HepG2 (cell line): Measurements from ENCODE around the gene GLIS1. TPM values are rescaled to one million over a fixed set of nuclear protein-coding genes. Genes with fewer than 3 reads are reported as not detected.
A peak's percentile ranks its signal among the peaks of the same experiment; 100 is the strongest.

Experiments
- ATAC-seq: fragments of 200-7000 bp; cut with Tn5 transposase; 3 replicates; pipeline ENCODE4 v1.9.1; 2020; ENCODE audit warnings: mild to moderate bottlenecking, moderate library complexity
- BruUV-seq: library from RNA; stranded (reverse); fragments of 400-500 nt; replicated peaks from 2 replicates; lab custom pipeline; 2021; lab: Mats Ljungman, UMichigan
- CTCF ChIA-PET: fragments of 300-600 bp; formaldehyde crosslinking; extraction: SDS; loops from one replicate; lab custom pipeline; 2021; ENCODE audit warnings: low total read pairs, inconsistent platforms, low intra/inter-chr PET ratio; lab: Yijun Ruan, JAX
- POLR2A ChIA-PET: fragments of 350-600 bp; sonication (Branson Sonifier 250); formaldehyde crosslinking; loops from one replicate; lab custom pipeline; 2020; ENCODE audit warnings: antibody characterized with exemption, inconsistent platforms; lab: Yijun Ruan, JAX
- DNase-seq: peaks from one replicate; pipeline ENCODE4 v3.0.0-alpha.2; 2015; ENCODE audit warnings: low spot score
- FAIRE-seq: peaks from 3 replicates; lab custom pipeline; 2011; peaks lifted over from hg19 to GRCh38; lab: Jason Lieb, UNC
- H2AFZ ChIP-seq: one replicate; pipeline ENCODE4 v1.6.1; 2011; ENCODE audit warnings: low read length, inconsistent platforms
- H3K27ac ChIP-seq: fragments of 300-600 bp; 3 replicates; pipeline ENCODE4 v1.8.0; 2011; ENCODE audit warnings: mixed run types, mild to moderate bottlenecking, mixed read lengths, low read length, inconsistent platforms; ENCODE audit not compliant: insufficient read depth; ENCODE audit errors: extremely low read length
- H3K27me3 ChIP-seq, 2 experiments: fragments of 200-600 bp in 1 of 2; 2 replicates in 1 of 2; 3 replicates in 1 of 2; pipeline versions ENCODE4 v1.6.0 to v1.8.0; 2011; ENCODE audit warnings: low read length in 2 of 2, mild to moderate bottlenecking in 2 of 2, moderate library complexity in 2 of 2, inconsistent platforms in 1 of 2; ENCODE audit not compliant: insufficient read depth in 2 of 2, control insufficient read depth in 1 of 2
- H3K36me3 ChIP-seq, 2 experiments: fragments of 200-600 bp in 1 of 2; replicated peaks in 1 of 2; 2 replicates in 1 of 2; 3 replicates in 1 of 2; pipeline versions ENCODE4 v1.5.1 to v1.8.0; 2011; ENCODE audit warnings: low read length in 2 of 2, inconsistent platforms in 1 of 2; ENCODE audit not compliant: insufficient read depth in 2 of 2, control insufficient read depth in 1 of 2
- H3K4me1 ChIP-seq: 2 replicates; pipeline ENCODE4 v1.5.1; 2012; ENCODE audit warnings: low read length, inconsistent platforms; ENCODE audit not compliant: insufficient read depth
- H3K4me2 ChIP-seq: 2 replicates; pipeline ENCODE4 v1.6.0; 2011; ENCODE audit warnings: low read depth, low read length, inconsistent platforms
- H3K4me3 ChIP-seq, 3 experiments: fragments of 200-600 bp in 1 of 3; sonication (generic), shearing (Covaris generic) in 1 of 3; replicated peaks in 1 of 3; 2 replicates each; pipeline ENCODE4 v1.5.1; 2011 to 2016; ENCODE audit warnings: low read length in 3 of 3, inconsistent platforms in 2 of 3, low read depth in 2 of 3, mild to moderate bottlenecking in 2 of 3, control low read depth in 1 of 3, mixed read lengths in 1 of 3; ENCODE audit not compliant: insufficient read depth in 1 of 3
- H3K79me2 ChIP-seq: one replicate; pipeline ENCODE4 v1.6.1; 2011; ENCODE audit warnings: low read length, inconsistent platforms; ENCODE audit not compliant: insufficient read depth
- H3K9ac ChIP-seq: 2 replicates; pipeline ENCODE4 v1.6.0; 2011; ENCODE audit warnings: mild to moderate bottlenecking, low read depth, low read length, inconsistent platforms; ENCODE audit not compliant: insufficient read depth
- H3K9me3 ChIP-seq: 2 replicates; pipeline ENCODE4 v1.5.1; 2012; ENCODE audit warnings: mild to moderate bottlenecking, low read length
- H4K20me1 ChIP-seq: 2 replicates; pipeline ENCODE4 v1.6.0; 2011; ENCODE audit warnings: inconsistent platforms, mild to moderate bottlenecking, low read length, moderate library complexity; ENCODE audit not compliant: insufficient read depth
- BCL6 ChIP-seq: IDR thresholded peaks from 2 replicates; pipeline ENCODE4 v1.6.1; 2016; ENCODE audit warnings: missing genetic modification reagents, missing compliant biosample characterization
- RELA ChIP-seq: sonication (generic); formaldehyde crosslinking; IDR thresholded peaks from 2 replicates; pipeline ENCODE4 v1.4.0; 2020; ENCODE audit warnings: missing genetic modification reagents
- RFX1 ChIP-seq: fragments of 450-650 bp; IDR thresholded peaks from 2 replicates; pipeline ENCODE4 v1.6.1; 2017
- SMARCE1 ChIP-seq: fragments of 450-650 bp; IDR thresholded peaks from 2 replicates; pipeline ENCODE4 v1.6.1; 2017; ENCODE audit warnings: borderline replicate concordance
- TBL1XR1 ChIP-seq: fragments of 150-350 bp; IDR thresholded peaks from 2 replicates; pipeline ENCODE4 v1.6.1; 2014; ENCODE audit warnings: borderline replicate concordance, low read length; ENCODE audit not compliant: partially characterized antibody
- TCF7L2 ChIP-seq: IDR thresholded peaks from 2 replicates; pipeline ENCODE4 v1.6.1; 2011; ENCODE audit warnings: mild to moderate bottlenecking, low read depth, low read length, moderate library complexity
- ZNF12 ChIP-seq: sonication (generic); formaldehyde crosslinking; IDR thresholded peaks from 2 replicates; pipeline ENCODE4 v1.5.0; 2020; ENCODE audit warnings: missing genetic modification reagents
- ZNF556 ChIP-seq: sonication (generic); formaldehyde crosslinking; IDR thresholded peaks from 2 replicates; pipeline ENCODE4 v1.4.0; 2020; ENCODE audit warnings: mild to moderate bottlenecking, missing genetic modification reagents, borderline replicate concordance
- ZNF768 ChIP-seq: sonication (generic); formaldehyde crosslinking; IDR thresholded peaks from 2 replicates; pipeline ENCODE4 v1.4.0; 2020; ENCODE audit warnings: missing genetic modification reagents
- WGBS: methylation state at CpG from one replicate; pipeline ENCODE4 v1.1.6; 2017; ENCODE audit warnings: low lambda C conversion rate; 5-methylcytosine and 5-hydroxymethylcytosine counted together
- in situ Hi-C: cut with HindIII; loops from 2 replicates; pipeline ENCODE4 v1.10.0; 2017; ENCODE audit warnings: low pct_unique_long_range_greater_than_20kb; ENCODE audit not compliant: extremely low pct_ligation_motif_present
- intact Hi-C: fragments of 100-400 bp; cut with micrococcal nuclease; formaldehyde crosslinking; loops from one replicate; pipeline ENCODE4 v1.10.0; 2022; ENCODE audit not compliant: unreplicated experiment
- polyA plus RNA-seq, 8 experiments: library from polyadenylated mRNA; depleted of rRNA in 3 of 8; stranded (reverse) in 7 of 8; unstranded in 1 of 8; fragments of >200 nt; fragmentation: Illumina TruSeq in 4 of 8; extraction: Trizol in 4 of 8; gene quantifications; 2 replicates each; pipeline versions ENCODE4 v1.2.1 to v1.2.3, GENCODE V29; 2011 to 2016; ENCODE audit warnings: low read depth in 4 of 8, missing spikeins in 1 of 8, mixed read lengths in 1 of 8; ENCODE audit not compliant: insufficient read depth in 1 of 8
- total RNA-seq, 5 experiments: library from RNA; depleted of rRNA; stranded (reverse); fragments of >200 nt; fragmentation: Illumina TruSeq; extraction: Trizol; gene quantifications; 2 replicates each; pipeline ENCODE4 v1.2.3, GENCODE V29; 2016; ENCODE audit warnings: low read depth in 1 of 5
- TF ChIP-seq, protein P1 (sequence below): sonication (generic); formaldehyde crosslinking; IDR thresholded peaks from 2 replicates; pipeline ENCODE4 v1.5.1; 2020; ENCODE audit warnings: missing genetic modification reagents, mild to moderate bottlenecking, borderline replicate concordance
- TF ChIP-seq, protein P2 (sequence below): sonication (generic); formaldehyde crosslinking; IDR thresholded peaks from 2 replicates; pipeline ENCODE4 v1.8.0; 2022; ENCODE audit warnings: missing genetic modification reagents, low read depth, mild to moderate bottlenecking, borderline replicate concordance
- TF ChIP-seq, protein P3 (sequence below): sonication (generic); formaldehyde crosslinking; IDR thresholded peaks from 2 replicates; pipeline ENCODE4 v1.5.0; 2020; ENCODE audit warnings: mild to moderate bottlenecking, low read depth, missing genetic modification reagents, borderline replicate concordance

Gene GLIS1
- total and polyA plus RNA-seq, 2 of the 13 experiments (the other 11 are each of a cell fraction or from before 2014, with no cell fraction given): 0.03 TPM; not detected in 1

DNA sequence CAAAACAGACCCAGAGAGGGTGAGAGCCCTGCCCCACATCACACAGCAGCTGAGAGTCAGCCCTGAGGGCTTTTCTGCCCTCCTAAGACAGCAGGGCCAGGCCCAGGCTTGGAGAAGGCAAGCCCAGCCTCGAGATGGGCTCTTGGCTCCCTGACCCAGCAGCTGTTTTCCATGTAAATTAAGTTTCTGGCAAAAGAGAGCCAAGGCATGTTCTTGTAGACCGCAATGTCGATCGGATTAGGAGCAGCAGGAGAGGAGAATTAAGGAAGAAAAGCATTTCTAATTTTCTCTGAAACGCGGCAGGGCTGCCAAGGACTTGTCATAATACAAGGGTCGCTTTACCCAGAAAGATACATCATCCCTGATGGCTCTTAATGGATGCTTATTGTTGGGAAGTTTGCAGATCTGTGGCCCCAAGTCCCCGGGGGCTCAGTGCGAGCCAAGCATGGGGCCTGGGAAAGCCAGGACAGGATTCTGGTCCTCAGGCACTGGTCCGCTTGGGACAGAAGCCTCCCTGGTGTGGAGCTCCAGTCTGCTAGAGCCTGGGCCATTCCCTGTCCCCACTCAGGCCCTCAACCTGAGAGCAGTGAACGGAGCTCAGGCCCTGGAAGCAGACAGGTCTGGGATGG is 216.9 kb downstream of the GLIS1 start:
- Histone ChIP-seq H3K36me3 (no peaks in the 10 kb centered on the region), H3K27ac (no peak overlapping the region), H3K79me2 (no peaks in the 10 kb centered on the region), H3K4me1 (peaks cover 9% of the 10 kb centered on the region), H3K9me3 (no peaks in the 10 kb centered on the region), H3K27me3 (peaks cover 5 to 35% of the 10 kb centered on the region in 2 experiments), H3K4me2 (no peak overlapping the region), H4K20me1 (no peaks in the 10 kb centered on the region), H3K4me3 (no peak overlapping the region), H3K9ac (no peak overlapping the region), H2AFZ (no peak overlapping the region)
- TF ChIP-seq, protein P1, sequence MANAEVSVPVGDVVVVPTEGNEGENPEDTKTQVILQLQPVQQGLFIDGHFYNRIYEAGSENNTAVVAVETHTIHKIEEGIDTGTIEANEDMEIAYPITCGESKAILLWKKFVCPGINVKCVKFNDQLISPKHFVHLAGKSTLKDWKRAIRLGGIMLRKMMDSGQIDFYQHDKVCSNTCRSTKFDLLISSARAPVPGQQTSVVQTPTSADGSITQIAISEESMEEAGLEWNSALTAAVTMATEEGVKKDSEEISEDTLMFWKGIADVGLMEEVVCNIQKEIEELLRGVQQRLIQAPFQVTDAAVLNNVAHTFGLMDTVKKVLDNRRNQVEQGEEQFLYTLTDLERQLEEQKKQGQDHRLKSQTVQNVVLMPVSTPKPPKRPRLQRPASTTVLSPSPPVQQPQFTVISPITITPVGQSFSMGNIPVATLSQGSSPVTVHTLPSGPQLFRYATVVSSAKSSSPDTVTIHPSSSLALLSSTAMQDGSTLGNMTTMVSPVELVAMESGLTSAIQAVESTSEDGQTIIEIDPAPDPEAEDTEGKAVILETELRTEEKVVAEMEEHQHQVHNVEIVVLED (CRISPR knock-in tag): no peak
- peak; percentile 49; the same call in 1 of the 2 replicates for TF ChIP-seq ZNF768 (CRISPR knock-in tag)
- TF ChIP-seq, protein P2, sequence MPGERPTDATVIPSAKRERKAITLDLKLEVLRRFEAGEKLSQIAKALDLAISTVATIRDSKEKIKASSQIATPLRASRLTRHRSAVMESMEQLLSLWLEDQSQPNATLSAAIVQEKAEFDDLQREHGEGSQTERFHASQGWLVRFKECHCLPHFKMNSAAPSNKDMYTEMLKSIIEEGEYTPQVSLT (CRISPR knock-in tag): no peak
- in situ Hi-C loops: no loop called here
- 16% methylated on average over 7 of the region's 11 CpGs for WGBS
- no TSS peak for BruUV-seq
- intact Hi-C loops: no loop called here
- ChIA-PET POLR2A (no interaction called here), CTCF (no interaction called here)
- no peak for ATAC-seq
- FAIRE-seq: no peak
- no peak for DNase-seq

DNA sequence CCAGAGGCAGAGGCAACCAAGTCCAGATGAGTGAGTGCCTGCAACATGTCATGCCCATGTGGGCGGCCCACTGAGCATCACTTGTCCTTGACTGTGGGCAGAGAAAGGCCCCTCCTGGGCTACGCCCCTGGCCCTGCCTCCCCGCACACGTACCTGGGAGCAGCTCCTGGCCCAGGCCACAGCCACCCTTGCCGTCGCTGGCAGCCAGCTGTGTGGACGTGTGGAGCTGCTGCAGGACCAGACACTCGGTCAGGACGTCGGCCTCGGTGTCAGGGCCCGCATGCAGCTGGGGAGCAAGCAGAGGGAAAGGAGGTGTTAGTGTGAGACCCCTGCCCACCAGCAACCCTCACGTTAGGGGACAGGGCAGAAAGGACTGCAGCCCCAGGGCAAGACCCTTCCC is 218.5 kb downstream of the GLIS1 start:
- Histone ChIP-seq H2AFZ (no peak overlapping the region), H4K20me1 (no peaks in the 10 kb centered on the region), H3K79me2 (no peaks in the 10 kb centered on the region), H3K4me1 (no peaks in the 10 kb centered on the region), H3K4me2 (no peak overlapping the region), H3K9me3 (no peaks in the 10 kb centered on the region), H3K27me3 (peaks cover 4 to 21% of the 10 kb centered on the region in 2 experiments; a peak in 4 of 5 replicates), H3K9ac (no peak overlapping the region), H3K27ac (no peak overlapping the region), H3K4me3 (no peak overlapping the region), H3K36me3 (no peaks in the 10 kb centered on the region)
- BruUV-seq: no TSS peak
- ChIA-PET POLR2A (no interaction called here), CTCF (no interaction called here)
- DNase-seq (no peak), ATAC-seq (no peak), FAIRE-seq (no peak)
- in situ Hi-C loops: no loop called here
- WGBS: 72% methylated on average over 7 of the region's 13 CpGs
- intact Hi-C loops: no loop called here
- TF ChIP-seq TBL1XR1: no peak
- TF ChIP-seq, protein P3, sequence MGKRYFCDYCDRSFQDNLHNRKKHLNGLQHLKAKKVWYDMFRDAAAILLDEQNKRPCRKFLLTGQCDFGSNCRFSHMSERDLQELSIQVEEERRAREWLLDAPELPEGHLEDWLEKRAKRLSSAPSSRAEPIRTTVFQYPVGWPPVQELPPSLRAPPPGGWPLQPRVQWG (CRISPR knock-in tag): no peak
- TF ChIP-seq TCF7L2: no peak
- TF ChIP-seq ZNF556: no peak
- TF ChIP-seq ZNF12 (CRISPR knock-in tag): no peak
- TF ChIP-seq BCL6: no peak
- TF ChIP-seq SMARCE1: no peak
- no peak for TF ChIP-seq RFX1
- no peak for TF ChIP-seq RELA (CRISPR knock-in tag)
